Amniotic epithelial cell (primary cell): ENCODE data around the gene EDC4.

Experiments
- DNase-seq: peaks from one replicate; pipeline ENCODE4 v3.0.0-alpha.2; 2010; ENCODE audit warnings: low read depth

Gene EDC4

DNA sequence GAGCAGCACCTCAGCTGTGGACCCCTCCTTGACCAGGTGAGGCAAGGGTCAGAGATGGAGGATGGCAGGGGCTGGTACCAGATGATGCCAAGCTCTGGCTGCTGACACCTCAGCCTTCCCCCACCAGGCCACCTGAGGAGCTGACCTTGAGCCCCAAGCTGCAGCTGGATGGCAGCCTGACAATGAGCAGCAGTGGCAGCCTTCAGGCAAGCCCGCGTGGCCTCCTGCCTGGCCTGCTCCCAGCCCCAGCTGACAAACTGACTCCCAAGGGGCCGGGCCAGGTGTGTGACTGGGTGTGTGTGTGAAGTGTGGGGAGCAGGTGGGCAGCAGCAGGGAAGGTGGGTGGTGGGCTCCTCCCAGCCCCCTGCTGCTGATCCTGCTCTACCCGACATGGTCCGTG, 7.1 kb downstream of the EDC4 start:
- no peak for DNase-seq

DNA sequence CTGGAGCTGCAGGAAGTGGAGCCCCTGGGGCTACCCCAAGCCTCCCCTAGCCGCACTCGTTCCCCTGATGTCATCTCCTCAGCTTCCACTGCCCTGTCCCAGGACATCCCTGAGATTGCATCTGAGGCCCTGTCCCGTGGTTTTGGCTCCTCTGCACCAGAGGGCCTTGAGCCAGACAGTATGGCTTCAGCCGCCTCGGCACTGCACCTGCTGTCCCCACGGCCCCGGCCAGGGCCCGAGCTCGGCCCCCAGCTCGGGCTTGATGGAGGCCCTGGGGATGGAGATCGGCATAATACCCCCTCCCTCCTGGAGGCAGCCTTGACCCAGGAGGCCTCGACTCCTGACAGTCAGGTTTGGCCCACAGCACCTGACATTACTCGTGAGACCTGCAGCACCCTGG, 7.7 kb downstream of the EDC4 start:
- DNase-seq: no peak

DNA sequence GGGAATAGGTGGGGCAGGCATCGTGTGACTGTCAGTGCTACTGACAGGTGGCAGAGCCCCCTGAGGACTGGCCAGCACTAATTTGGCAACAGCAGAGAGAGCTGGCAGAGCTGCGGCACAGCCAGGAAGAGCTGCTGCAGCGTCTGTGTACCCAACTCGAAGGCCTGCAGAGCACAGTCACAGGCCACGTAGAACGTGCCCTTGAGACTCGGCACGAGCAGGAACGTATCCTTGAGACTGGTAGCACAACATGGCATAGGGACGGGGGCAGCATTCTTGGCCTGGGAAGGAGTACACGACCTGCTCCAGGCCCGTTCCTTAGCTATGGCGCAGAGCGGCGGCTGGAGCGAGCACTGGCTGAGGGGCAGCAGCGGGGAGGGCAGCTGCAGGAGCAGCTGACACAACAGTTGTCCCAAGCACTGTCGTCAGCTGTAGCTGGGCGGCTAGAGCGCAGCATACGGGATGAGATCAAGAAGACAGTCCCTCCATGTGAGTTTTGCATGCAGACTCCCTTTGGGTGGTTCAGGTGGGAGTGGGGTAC, 8.8 kb downstream of the EDC4 start:
- no peak for DNase-seq

DNA sequence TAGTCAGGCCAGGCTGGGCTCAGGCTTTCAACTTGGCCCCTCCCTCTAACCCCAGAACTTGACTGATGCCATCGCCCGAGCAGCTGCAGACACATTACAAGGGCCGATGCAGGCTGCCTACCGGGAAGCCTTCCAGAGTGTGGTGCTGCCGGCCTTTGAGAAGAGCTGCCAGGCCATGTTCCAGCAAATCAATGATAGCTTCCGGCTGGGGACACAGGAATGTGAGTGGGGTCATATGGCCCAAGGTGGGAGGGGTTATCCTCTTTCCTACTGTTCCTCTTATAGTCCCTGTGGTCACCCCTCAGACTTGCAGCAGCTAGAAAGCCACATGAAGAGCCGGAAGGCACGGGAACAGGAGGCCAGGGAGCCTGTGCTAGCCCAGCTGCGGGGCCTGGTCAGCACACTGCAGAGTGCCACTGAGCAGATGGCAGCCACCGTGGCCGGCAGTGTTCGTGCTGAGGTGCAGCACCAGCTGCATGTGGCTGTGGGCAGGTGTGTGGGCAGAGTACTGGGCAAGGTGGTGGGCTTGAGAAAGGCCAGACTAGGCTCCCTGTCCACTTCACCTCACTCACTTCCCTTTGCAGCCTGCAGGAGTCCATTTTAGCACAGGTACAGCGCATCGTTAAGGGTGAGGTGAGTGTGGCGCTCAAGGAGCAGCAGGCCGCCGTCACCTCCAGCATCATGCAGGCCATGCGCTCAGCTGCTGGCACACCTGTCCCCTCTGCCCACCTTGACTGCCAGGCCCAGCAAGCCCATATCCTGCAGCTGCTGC, 9.7 kb downstream of the EDC4 start:
- no peak for DNase-seq

DNA sequence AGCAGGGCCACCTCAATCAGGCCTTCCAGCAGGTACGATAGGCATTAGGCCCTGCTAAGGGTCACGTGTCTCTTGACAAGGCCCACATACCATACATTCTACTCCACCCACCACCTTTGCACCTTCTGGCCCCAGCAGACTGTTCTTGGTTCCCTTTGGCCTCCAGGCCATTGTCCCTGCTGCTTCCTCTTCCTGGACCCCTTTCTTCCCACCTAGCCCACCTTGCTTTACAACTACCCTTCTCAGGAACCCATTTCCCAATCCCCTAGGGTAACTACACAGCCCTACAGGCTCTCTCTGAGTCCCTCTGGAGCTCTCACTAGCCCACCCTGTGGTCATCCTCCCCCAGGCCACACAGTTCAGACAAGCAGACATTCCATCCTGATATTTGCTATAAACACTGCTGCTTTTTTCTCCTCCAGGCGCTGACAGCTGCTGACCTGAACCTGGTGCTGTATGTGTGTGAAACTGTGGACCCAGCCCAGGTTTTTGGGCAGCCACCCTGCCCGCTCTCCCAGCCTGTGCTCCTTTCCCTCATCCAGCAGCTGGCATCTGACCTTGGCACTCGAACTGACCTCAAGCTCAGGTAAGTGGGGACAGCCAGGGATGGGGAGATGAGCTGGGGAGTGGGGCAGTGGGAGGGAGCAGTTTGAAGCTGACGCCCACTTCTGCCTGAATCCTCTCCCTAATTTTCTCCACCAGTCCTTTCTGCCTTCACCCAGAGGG, 10.5 kb downstream of the EDC4 start:
- DNase-seq: no peak

DNA sequence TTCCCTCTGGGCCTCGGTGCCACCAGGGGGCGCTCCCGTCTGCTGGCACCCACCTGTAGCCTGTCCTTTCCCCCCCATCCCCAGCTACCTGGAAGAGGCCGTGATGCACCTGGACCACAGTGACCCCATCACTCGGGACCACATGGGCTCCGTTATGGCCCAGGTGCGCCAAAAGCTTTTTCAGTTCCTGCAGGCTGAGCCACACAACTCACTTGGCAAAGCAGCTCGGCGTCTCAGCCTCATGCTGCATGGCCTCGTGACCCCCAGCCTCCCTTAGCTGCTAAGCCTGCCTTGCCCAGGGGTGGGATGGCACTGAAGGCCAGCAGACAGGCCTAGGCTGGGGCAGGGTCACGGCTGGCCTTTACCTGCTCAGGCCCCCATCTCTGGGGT, 11.0 kb downstream of the EDC4 start:
- peak; percentile 31 for DNase-seq

DNA sequence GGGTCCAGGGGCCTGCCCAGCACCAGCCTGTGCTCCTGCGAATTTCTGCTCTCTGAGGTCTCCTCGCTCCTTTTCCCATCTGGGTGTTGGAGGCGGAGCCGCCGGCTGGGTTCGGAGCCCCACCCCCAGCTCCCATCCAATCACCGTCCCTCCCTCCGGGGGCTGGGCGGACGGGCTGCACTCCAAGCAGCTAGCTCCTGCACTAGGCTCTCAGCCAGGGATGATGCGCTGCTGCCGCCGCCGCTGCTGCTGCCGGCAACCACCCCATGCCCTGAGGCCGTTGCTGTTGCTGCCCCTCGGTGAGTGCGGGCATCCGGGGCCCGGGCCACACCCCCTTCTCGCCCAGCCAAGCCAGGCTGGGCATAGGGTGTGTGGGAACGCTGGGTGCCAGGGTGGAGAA, 11.8 kb downstream of the EDC4 start, which contains the start of gene NRN1L:
Gene NRN1L, plus strand, starts transcription at position 202 of the 400 bp plus-strand sequence. Its CDS starts 19 bp downstream, at position 221.
- peak; percentile 85 for DNase-seq

DNA sequence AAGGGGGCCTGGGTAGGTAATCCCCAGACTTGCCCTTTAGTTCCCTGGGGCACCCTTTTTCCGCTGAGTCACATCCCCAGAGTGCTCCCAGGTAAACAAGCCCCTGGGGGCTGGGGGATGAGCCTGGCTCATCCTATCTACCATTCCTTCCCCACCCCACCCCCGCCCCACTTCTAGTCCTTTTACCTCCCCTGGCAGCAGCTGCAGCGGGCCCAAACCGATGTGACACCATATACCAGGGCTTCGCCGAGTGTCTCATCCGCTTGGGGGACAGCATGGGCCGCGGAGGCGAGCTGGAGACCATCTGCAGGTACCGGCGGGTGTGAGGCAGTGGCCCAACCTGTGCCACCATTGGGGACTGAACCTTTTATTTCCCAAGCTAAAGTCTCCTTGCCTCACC, 12.7 kb downstream of the EDC4 start:
- no peak for DNase-seq

DNA sequence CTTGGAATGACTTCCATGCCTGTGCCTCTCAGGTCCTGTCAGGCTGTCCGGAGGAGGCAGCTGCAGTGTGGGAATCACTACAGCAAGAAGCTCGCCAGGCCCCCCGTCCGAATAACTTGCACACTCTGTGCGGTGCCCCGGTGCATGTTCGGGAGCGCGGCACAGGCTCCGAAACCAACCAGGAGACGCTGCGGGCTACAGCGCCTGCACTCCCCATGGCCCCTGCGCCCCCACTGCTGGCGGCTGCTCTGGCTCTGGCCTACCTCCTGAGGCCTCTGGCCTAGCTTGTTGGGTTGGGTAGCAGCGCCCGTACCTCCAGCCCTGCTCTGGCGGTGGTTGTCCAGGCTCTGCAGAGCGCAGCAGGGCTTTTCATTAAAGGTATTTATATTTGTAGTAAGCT, 13.1 kb downstream of the EDC4 start:
- no peak for DNase-seq

DNA sequence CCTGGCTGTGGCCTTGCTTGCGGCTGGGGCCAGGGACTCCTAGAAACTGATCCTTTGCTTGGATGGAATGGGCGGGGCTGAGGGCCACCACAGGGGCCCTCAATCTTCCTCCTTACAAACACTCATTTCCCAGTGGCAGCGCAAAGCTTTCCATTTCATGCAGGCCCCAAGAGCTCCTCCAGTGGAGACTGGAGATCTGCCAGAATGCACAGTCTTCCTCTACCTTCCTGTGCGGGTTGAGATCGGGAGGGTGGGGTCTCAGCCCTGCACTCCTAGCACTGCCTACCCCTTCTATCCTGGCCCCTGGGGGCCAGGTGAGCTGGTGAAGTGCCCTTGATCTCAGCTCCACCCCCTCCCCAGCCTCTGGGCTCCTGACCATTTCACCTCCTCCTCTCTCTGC, 13.5 kb downstream of the EDC4 start:
- no peak for DNase-seq

DNA sequence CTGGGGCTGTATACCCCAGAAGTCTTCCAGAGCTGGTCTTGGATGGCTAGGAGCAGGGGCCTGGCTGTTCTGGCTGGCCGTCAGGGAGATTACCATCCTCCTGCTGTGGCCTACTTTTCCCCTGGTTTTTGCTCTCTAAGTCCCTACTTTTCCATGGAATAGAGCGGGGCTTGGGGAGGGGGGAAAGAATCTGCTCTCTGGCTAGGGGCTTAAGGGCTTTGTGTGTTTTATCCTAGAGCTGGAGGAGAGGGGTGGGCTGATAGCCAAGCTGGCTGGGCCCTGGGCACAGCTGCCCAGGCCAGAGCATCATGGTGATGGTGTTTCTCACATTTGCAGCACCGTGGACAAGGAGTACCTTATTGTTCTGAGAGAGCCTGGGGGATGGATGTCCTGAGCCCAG, 15.5 kb downstream of the EDC4 start:
- no peak for DNase-seq

DNA sequence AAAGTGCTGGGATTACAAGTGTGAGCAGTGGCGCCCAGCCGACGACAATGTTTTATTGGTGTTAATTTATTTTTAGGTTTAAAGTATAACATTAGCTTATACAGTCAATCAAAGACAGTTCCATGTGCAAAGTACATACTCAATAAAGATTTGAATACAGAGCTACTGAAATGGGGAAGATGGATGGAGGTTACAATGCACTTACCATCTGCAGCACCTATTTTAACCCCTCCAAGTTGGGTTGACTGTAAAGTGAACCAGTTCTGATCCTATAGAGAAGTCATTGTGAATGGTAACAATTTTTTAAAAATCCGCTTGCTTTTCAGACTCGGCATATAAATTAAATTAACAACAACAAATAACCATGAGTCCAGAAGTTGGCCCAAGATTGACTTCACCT, 19.5 kb downstream of the EDC4 start:
- DNase-seq: no peak

DNA sequence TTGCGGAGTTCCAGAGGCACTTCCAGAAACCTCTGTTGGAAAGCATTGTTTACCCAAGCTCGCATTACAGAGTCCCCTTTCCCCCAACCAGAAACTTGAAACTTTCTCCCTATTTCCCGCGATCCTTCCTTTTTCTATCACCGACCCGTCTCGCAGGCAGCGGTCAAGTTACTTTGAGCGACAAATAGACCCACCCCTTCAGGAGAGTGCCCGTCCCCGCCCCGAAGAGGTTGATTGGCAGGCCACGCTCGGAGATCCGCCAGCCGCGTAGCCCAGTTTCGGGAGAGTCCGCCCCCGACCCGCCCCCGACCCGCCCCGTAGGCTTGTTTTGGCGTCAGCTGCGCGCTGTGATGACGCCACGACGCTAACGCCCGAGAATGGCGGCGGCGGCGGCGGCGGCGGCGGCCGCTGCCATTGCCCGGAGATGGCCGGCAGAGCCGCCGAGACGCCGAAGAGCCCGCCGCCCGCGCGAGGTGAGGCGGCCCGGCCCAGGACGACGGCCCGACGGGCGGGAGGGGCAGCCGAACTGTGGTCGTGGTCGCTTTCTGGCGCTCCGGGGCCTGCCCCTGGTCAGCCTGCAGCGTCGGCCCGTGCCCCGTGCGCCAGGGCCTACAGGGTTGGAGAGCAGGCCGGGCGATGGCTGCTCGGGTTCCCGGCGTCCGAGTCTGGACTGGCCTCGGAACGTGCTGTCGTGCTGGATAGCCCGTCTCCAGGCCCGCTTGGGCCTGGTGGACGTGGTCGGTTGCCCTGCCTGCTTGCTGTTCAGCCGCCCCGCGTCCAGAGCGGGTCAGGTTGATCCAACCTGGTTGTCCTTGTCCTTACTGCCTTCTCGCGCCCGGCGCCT, 20.3 kb downstream of the EDC4 start, which contains the start of gene PSKH1:
Gene PSKH1, plus strand, starts transcription at position 356 of the 844 bp plus-strand sequence. CDS start 15,496 bp downstream, outside the sequence.
- peak; percentile 91 for DNase-seq

DNA sequence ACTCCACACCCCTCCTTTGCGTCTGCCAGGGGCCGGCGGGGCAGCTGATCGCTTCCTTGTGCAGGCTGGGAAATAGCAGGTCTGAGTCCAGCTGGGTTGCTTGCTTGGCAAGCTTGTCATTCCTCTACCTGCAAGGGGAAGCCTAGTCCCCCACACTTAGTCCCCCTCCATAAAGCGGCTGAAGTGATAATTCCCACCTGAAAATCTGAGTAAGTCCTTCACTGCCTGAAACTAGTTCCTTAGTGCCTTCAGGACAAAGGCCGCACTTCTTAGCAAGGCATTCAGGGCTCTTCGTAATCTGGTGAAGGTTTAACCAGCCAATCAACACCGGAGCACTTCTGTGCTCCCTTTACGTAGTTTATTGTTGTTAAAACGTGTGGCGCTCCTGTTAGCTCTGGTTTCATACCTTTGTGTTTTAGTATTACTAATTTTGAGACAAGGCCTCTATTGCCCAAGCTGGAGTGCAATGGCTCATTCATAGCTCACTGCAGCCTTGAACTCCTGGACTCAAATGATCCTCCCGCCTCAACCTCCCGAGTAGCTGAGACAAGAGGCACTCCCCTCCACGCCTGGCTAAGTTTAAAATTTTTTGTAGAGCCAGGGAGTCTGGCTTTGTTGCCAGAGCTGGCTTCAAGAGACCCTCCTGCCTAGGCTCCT, 21.0 kb downstream of the EDC4 start:
- peak; percentile 10 for DNase-seq

DNA sequence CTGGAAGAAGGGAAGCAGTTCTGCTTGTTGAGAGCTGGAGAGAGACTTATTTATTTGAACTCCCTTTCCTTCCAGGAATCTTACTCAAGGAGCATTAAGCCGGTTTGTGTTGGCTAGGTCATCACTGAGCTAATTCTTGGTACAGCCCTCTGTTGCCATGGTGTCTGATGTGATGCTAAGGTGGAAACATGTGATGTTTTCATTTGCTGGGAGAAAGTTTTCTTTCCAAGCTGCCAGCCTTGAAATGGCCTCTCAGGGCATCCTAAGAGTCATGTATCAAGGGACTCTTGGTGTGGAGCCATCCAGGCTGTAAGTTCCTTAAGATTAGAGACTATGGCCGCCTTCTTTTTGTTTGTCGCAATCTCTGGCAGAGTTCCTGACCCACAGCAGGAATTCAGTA, 24.4 kb downstream of the EDC4 start:
- DNase-seq: peak; percentile 55

DNA sequence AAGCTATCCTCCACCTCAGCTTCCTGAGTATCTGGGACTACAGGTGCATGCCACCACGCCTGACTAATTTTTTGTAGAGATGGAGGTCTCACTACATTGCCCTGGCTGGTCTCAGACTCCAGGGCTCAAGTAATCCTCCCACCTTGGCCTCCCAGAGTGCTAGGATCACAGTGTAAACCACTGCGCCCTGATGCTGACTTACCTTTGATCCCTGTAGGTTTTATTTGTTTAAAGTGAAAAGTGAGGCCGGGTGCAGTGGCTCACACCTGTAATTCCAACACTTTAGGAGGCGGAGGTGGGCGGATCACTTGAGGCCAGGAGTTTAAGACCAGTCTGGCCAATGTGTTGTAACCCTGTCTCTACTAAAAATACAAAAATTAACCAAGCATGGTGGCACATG, 28.9 kb downstream of the EDC4 start:
- no peak for DNase-seq

DNA sequence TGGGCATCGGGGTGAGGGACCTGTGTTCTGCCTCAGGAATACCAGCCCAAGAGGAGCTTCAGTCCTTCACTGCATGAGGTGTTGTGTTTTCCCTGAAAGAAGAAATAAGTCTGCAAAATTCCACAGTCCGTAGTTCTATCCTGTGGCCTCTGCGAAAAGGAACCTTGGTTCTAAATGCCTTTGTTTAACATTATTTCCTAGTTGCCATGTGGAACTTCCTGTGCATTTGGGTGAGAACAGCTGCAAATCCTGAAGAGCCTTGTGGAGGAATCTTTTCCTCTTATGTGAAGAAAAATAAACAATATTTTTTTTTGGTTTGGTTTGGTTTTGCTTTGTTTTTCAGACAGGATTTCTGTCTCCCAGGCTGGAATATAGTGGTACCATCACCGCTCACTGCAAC, 30.0 kb downstream of the EDC4 start:
- no peak for DNase-seq

DNA sequence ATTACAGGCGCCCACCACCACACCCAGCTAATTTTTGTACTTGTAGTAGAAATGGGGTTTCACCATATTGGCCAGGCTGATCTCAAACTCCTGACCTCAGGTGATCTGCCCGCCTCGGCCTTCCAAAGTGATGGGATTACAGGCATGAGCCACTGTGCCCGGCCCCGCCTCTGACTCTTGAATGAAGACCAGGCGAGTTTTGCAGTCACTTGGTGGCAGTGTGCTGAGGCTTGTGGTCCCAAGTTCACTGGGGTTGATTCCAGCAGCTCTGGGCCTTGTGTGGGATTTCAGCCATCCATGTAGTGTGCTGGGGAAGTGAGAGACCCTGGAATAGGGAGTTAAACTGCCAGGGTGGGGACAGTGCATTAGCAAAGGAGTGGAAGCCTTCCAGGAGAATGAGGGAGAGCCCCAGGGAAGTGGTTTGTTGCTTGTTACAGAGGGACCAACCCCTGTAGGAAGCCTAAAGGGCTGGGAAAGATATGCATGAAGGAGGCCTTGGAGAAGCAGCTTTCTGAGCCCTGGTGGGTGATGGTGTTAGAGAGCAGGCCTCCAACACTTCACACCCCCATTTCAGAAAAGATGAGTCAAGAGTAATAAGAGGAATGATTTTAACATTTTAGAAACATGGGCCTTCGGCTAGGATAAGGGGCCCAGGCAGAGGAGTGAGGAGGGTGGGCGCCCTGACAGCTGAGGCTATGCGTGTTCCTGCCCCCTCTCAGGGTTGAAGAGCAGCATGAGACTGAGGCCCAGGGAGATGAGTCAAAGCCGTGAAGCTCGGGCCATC, 34.7 kb downstream of the EDC4 start:
- no peak for DNase-seq

DNA sequence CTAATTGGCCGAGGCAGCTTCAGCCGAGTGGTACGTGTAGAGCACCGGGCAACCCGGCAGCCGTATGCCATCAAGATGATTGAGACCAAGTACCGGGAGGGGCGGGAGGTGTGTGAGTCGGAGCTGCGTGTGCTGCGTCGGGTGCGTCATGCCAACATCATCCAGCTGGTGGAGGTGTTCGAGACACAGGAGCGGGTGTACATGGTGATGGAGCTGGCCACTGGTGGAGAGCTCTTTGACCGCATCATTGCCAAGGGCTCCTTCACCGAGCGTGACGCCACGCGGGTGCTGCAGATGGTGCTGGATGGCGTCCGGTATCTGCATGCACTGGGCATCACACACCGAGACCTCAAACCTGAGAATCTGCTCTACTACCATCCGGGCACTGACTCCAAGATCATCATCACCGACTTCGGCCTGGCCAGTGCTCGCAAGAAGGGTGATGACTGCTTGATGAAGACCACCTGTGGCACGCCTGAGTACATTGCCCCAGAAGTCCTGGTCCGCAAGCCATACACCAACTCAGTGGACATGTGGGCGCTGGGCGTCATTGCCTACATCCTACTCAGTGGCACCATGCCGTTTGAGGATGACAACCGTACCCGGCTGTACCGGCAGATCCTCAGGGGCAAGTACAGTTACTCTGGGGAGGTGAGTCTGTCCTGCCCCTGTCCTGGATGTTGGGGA, 36.3 kb downstream of the EDC4 start:
- DNase-seq: no peak

DNA sequence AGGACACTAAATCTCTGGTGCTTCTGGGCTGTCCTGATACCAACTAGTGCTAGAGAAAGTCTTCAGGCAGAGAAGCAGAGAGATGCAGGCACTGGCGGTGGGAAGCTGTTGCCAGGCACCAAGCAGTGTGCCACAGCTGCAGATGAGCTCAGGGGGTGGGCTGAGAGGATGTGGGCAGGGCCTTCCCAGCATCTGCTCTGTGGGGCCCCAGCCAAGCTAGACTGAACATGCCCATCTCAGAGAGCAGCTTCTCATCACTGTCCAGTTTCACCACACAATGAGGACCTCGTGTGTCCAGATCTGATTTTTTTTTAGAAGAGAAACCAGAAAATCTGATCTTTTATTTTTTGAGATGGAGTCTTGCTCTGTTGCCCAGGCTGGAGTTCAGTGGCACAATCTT, 37.3 kb downstream of the EDC4 start:
- DNase-seq: peak; percentile 60
